GM13976 (cell line): Measurements from ENCODE around the gene DOK5.

Source experiments
- DNase-seq: peaks from one replicate; pipeline ENCODE4 v3.0.0; 2012; ENCODE audit warnings: low spot score
- in situ Hi-C: fragments of 300-500 bp; cut with MboI; formaldehyde crosslinking; loops from one replicate; pipeline ENCODE4 v1.12.0; 2022; ENCODE audit warnings: low sequenced_read_pairs, mixed read lengths, inconsistent platforms; ENCODE audit not compliant: unreplicated experiment
- TF ChIP-seq, protein P1 (sequence below): IDR thresholded peaks from 2 replicates; pipeline ENCODE4 v1.5.1; 2012; ENCODE audit warnings: borderline replicate concordance, mild to moderate bottlenecking; ENCODE audit not compliant: insufficient read depth; ENCODE audit errors: extremely low read depth, missing control alignments, control extremely low read depth

The DOK5 gene

DNA sequence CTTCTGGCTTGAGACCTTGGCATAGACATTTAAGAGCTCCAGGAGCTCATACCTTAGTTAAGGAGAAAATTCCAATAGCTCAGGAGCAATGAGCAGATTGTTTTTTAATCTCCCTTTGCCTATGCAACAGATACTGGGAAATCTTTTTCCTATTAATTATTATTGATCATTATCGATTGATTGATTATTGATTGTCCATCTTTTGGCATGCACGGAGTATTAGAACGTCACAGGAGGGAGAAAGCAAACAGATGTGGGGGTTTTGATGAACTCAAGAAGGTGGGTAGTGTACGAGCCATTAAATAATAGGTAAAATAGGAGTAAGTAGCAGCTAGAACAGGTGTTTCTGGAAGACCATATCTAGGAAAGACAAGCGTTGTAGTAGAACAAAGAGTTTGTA, 205.0 kb downstream of the DOK5 start:
- no peak for DNase-seq
- in situ Hi-C loops = no loop called here
- TF ChIP-seq, protein P1, sequence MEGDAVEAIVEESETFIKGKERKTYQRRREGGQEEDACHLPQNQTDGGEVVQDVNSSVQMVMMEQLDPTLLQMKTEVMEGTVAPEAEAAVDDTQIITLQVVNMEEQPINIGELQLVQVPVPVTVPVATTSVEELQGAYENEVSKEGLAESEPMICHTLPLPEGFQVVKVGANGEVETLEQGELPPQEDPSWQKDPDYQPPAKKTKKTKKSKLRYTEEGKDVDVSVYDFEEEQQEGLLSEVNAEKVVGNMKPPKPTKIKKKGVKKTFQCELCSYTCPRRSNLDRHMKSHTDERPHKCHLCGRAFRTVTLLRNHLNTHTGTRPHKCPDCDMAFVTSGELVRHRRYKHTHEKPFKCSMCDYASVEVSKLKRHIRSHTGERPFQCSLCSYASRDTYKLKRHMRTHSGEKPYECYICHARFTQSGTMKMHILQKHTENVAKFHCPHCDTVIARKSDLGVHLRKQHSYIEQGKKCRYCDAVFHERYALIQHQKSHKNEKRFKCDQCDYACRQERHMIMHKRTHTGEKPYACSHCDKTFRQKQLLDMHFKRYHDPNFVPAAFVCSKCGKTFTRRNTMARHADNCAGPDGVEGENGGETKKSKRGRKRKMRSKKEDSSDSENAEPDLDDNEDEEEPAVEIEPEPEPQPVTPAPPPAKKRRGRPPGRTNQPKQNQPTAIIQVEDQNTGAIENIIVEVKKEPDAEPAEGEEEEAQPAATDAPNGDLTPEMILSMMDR = no peak

DNA sequence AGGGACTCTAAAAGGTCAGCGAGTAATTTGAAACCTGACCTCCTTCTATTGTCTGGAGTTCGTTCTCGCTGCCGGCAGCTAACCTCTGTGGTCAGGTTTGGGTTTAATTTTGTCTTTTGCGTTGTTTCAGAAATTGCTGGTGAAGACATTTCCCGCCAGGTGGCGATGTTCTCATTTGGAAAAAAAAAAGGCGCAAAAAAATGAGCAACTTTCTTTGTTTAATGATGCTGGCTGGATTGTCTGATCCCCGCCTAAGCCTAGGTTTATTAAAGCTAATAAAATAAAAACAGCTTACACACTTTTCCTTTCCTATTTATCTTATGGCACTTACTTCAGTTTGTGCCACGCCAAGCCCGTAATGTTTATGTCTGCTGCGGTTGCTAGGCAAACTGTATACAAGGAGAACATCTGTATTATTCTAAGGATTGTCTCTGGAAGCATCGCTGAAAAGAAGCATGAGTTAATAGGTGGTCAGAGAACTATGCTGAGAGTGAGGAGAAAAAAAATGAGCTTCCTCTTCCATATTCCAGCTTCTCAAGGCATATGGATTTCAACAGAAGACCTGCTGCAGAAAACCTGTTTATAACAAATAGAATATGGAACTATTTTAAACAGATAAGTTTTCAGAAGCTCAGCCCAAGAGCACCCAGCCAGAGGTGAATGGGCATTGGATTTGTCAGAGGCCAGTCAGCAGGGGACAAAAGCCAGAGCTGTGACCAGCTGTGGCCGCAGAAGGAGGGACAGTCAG, 205.7 kb downstream of the DOK5 start:
- in situ Hi-C loops = no loop called here
- TF ChIP-seq, protein P1 = peak; percentile 41
- DNase-seq = peak; percentile 31

DNA sequence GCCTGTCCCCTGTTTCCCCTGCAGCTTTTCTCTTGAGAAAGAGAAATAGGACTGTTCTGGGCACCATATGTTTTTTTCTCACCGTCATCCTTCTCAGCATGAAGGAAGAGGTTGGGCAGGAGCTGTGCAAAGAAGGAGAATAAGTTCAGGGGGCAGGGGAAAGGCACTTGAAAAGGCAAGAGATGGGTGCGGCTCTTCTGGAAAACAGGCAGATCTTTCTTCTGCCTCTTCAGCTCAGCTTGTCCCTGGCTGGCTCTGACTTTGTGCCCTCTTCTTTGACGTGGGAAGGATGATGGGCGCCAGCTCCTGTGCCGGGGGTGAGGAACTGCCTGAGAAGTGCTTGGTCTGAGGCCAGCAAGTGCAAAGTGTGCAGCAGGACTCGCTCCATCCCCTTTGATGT, 206.5 kb downstream of the DOK5 start:
- no peak for DNase-seq
- TF ChIP-seq, protein P1 = no peak
- in situ Hi-C loops = no loop called here

- in situ Hi-C loops = no loop called here
- no peak for DNase-seq
- TF ChIP-seq, protein P1 = no peak
These were observed 213.1 kb downstream of the DOK5 start for GRCh38 chr20:54688476-54688875.

- TF ChIP-seq, protein P1 = no peak
- DNase-seq = no peak
- in situ Hi-C loops = no loop called here
These were observed 214.9 kb downstream of the DOK5 start for GRCh38 chr20:54690323-54690722.

GRCh38 chr20:54691327-54691726, 215.9 kb downstream of the DOK5 start:
- TF ChIP-seq, protein P1 = no peak
- in situ Hi-C loops = no loop called here
- no peak for DNase-seq
